Kasumi-1 (cell line): ENCODE measurements around the gene ASB6.

Experiments
- DNase-seq, 2 experiments: peaks; one replicate each; lab custom pipeline; 2025; lab: John Stamatoyannopoulos, UW

The ASB6 gene

DNA sequence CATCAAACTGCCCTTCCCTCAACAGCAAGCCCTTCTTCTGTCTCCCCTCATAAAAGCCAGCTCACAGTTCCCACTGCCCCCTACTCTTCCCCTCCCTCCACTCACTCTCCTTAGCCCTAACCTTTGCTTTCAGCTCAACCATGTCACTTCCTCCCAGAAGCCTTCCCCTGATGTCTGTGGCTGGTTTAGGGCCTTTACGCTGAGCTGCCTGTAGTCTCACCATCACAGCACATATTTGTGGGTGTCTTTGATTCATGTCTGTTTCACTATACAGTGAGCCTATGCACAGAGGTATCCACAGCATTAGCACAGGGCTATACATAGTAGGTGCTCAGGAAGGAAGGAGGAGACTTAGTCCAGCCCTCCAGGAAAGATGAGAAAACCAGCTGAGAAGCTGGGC, 55.7 kb downstream of the ASB6 start:
- no peak for DNase-seq

DNA sequence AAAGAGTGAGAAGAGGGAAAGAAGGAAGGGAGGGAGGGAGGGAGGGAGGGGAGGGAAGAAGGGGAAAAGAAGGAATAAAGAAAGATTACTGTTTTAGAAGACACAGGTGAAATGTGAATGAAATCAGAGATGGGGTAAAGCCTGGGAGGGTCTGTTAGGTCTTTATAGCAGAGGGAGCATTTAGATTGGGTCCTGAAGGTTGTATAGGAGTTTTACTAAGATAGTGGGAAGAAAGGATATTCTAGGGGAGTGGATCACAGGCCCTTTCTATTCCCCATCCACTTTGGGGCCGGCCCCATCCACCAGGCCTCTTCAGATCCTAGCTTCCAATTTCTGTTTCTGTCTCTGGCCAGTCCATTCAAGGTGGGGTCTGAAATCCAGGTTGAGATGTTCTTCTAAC, 56.6 kb downstream of the ASB6 start:
- no peak for DNase-seq
